Stimulated activated CD4-positive, alpha-beta T cell treated with anti-CD3 and anti-CD28 coated beads, TNF-alpha, amount 100 ng/mL, for 24 hours (primary cell): Measurements from ENCODE around the gene TFR2.

Source experiments
- DNase-seq, 3 experiments: peaks; one replicate each; pipeline ENCODE4 v3.0.0-alpha.2; 2020; ENCODE audit warnings: low read depth in 3 of 3

TFR2 gene

GRCh38 chr7:100572281-100572948, 68.9 kb downstream of the TFR2 start:
- no peak for DNase-seq

DNA sequence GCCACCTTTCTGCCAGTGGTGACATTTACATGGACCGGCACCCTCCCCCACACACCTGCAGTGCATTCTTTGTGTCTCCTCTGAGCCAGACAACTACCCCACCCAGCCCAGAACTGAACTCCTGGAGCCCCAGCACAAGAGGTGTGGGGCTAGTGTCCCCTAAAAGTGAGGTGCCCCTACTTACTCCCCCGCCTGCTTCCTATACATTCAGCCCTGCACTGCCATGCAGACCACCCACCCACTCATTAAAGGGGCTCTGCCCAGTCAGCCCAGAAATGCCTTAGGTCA, 69.6 kb downstream of the TFR2 start:
- DNase-seq, result no peak

- no peak for DNase-seq
Measured at GRCh38 chr7:100570954-100571828, 70.2 kb downstream of the TFR2 start.
